ENCODE results near the gene HPN. TPM values are rescaled to one million over a fixed set of nuclear protein-coding genes. Genes with fewer than 3 reads are reported as not detected.
A peak's percentile ranks its signal among the peaks of the same experiment; 100 is the strongest.

Gene HPN
- total and polyA plus RNA-seq, 2 of the 13 experiments (the other 11 are each of a cell fraction or from before 2014, with no cell fraction given) = 46.7 to 261 TPM

DNA sequence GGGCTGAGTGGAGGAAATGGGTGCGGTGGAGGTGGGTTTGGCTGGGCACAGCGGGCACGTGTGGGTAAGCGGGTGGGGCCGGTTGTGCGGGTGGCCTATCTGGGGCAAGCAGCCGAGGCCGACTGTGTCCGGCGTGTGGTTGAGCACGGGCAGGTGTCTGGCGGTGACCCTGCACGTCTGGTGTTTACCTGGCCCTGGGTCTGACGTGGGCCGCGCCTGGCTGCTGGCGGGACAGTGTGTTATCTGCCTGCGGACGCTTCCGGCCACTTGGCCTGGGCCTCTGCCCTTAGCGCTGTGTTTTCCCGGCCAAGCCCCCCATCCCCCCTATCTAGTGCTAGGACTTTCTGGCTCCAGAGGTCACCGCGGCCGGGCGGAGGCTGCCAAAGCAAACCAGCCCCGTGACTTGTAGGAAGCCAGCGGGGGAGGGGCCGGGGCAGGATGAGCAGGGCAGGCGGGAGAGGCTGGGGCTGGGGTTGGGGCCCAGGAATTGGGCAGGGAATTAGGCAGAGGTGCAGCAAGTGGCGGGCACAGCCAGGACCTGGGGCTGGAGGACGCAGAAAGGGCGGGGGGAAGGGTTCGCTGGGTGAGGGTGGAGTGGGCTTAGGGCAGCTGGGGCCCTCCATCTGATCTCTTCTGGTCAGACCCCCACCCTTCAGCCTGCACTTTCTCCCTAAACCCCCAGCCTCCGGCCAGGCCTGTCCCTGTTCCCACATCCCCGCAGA lies 534 bp upstream of the HPN start (continued):
- TF ChIP-seq ZFP90 (CRISPR knock-in tag; IDR thresholded peaks at IDR 0.05; ENCODE audit: borderline replicate concordance) (0 out of 2 replicates have a peak, but pooled peaks have one; percentile 56), KLF16 (CRISPR knock-in tag; IDR thresholded peaks at IDR 0.05) (no peak; a peak in 1 of 4 replicates), PPARG (CRISPR knock-in tag; conservative IDR thresholded peaks at IDR 0.05) (peak; percentile 83), HES4 (CRISPR knock-in tag; IDR thresholded peaks at IDR 0.05; ENCODE audit: borderline replicate concordance) (peak; percentile 89), GMEB2 (CRISPR knock-in tag; IDR thresholded peaks at IDR 0.05; ENCODE audit: low read depth) (no peak), MTERF4 (CRISPR knock-in tag; IDR thresholded peaks at IDR 0.05) (peak; percentile 52; the same call in 1 of the 2 replicates), ZNF788 (CRISPR knock-in tag; IDR thresholded peaks at IDR 0.05; ENCODE audit: borderline replicate concordance) (peak; percentile 99), ZBTB37 (CRISPR knock-in tag; IDR thresholded peaks at IDR 0.05) (peak; percentile 99), RBM39 (IDR thresholded peaks at IDR 0.05; ENCODE audit: low read depth, low read length, poor library complexity, severe bottlenecking) (no peak), SAFB2 (CRISPR knock-in tag; IDR thresholded peaks at IDR 0.05; ENCODE audit: borderline replicate concordance, low read depth) (peak; percentile 92; the same call in 1 of the 2 replicates), ATAD3A (CRISPR knock-in tag; IDR thresholded peaks at IDR 0.05) (no peak), MIXL1 (CRISPR knock-in tag; IDR thresholded peaks at IDR 0.05) (peak; percentile 48; the same call in 1 of the 2 replicates), HDAC2 (CRISPR knock-in tag; IDR thresholded peaks at IDR 0.05) (peak; percentile 95), KDM1A (CRISPR knock-in tag; IDR thresholded peaks at IDR 0.05) (no peak), ZNF577 (CRISPR knock-in tag; IDR thresholded peaks at IDR 0.05; ENCODE audit: borderline replicate concordance, low read depth) (no peak), ZKSCAN8 (CRISPR knock-in tag; IDR thresholded peaks at IDR 0.05; ENCODE audit: borderline replicate concordance) (peak; percentile 86), SALL1 (CRISPR knock-in tag; IDR thresholded peaks at IDR 0.05) (peak; percentile 90)
- TF ChIP-seq, protein P1, sequence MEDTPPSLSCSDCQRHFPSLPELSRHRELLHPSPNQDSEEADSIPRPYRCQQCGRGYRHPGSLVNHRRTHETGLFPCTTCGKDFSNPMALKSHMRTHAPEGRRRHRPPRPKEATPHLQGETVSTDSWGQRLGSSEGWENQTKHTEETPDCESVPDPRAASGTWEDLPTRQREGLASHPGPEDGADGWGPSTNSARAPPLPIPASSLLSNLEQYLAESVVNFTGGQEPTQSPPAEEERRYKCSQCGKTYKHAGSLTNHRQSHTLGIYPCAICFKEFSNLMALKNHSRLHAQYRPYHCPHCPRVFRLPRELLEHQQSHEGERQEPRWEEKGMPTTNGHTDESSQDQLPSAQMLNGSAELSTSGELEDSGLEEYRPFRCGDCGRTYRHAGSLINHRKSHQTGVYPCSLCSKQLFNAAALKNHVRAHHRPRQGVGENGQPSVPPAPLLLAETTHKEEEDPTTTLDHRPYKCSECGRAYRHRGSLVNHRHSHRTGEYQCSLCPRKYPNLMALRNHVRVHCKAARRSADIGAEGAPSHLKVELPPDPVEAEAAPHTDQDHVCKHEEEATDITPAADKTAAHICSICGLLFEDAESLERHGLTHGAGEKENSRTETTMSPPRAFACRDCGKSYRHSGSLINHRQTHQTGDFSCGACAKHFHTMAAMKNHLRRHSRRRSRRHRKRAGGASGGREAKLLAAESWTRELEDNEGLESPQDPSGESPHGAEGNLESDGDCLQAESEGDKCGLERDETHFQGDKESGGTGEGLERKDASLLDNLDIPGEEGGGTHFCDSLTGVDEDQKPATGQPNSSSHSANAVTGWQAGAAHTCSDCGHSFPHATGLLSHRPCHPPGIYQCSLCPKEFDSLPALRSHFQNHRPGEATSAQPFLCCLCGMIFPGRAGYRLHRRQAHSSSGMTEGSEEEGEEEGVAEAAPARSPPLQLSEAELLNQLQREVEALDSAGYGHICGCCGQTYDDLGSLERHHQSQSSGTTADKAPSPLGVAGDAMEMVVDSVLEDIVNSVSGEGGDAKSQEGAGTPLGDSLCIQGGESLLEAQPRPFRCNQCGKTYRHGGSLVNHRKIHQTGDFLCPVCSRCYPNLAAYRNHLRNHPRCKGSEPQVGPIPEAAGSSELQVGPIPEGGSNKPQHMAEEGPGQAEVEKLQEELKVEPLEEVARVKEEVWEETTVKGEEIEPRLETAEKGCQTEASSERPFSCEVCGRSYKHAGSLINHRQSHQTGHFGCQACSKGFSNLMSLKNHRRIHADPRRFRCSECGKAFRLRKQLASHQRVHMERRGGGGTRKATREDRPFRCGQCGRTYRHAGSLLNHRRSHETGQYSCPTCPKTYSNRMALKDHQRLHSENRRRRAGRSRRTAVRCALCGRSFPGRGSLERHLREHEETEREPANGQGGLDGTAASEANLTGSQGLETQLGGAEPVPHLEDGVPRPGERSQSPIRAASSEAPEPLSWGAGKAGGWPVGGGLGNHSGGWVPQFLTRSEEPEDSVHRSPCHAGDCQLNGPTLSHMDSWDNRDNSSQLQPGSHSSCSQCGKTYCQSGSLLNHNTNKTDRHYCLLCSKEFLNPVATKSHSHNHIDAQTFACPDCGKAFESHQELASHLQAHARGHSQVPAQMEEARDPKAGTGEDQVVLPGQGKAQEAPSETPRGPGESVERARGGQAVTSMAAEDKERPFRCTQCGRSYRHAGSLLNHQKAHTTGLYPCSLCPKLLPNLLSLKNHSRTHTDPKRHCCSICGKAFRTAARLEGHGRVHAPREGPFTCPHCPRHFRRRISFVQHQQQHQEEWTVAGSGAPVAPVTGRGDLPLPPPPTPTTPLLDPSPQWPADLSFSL (CRISPR knock-in tag; IDR thresholded peaks at IDR 0.05) = peak; percentile 78; the same call in 1 of the 2 replicates
